ENCODE measurements around the gene JMJD1C. TPM values are rescaled to one million over a fixed set of nuclear protein-coding genes. Genes with fewer than 3 reads are reported as not detected.

JMJD1C gene
- total and polyA plus RNA-seq, 4 experiments from 2014 or later, result 22.8 to 115 (median 84.5) TPM

GRCh38 chr10:63221950-63222349 lies 243.8 kb downstream of the JMJD1C start:
- no peaks in the 10 kb centered on the region for H3K36me3 ChIP-seq (ENCODE audit: insufficient read depth, low read length)
- Mint-ChIP-seq H3K36me3 (peaks cover 3 to 11% of the 10 kb centered on the region in 2 donors), H3K9me3 (peaks cover 0 to 3% (median 0%) of the 10 kb centered on the region in 8 donors), H3K4me3 (peak overlapping the region in 6 of 8 donors; percentile 21 to 76 (median 57)), H3K4me1 (peaks cover 54 to 78% (median 63%) of the 10 kb centered on the region in 4 donors), H3K27me3 (no peaks in the 10 kb centered on the region), H3K27ac (peak overlapping the region; percentile 48 to 91 (median 89))
- peak overlapping the region; percentile 5 for H3K27ac ChIP-seq (ENCODE audit: low read depth, low read length)
- no peaks in the 10 kb centered on the region for H3K9me3 ChIP-seq (ENCODE audit: control insufficient read depth in 1 of 2, low read length in 2 of 2)
- intact Hi-C loops (cut with micrococcal nuclease), result no loop called here
- ChIA-PET POLR2A (ENCODE audit: partially characterized antibody) (no interaction called here), CTCF (ENCODE audit: partially characterized antibody) (interaction anchor here (1.1 kb wide), 1 partner anchor 55 kb away, joined by 3 read pairs; no protein-coding TSS in a partner anchor)
- H3K4me1 ChIP-seq (ENCODE audit: insufficient read depth, low read length), result peaks cover 75% of the 10 kb centered on the region
- peak in 1 of 5 donors; percentile 43 for DNase-seq
- no peaks in the 10 kb centered on the region for H3K27me3 ChIP-seq (ENCODE audit: insufficient read depth, low read length)
- no peak overlapping the region for H3K4me3 ChIP-seq (ENCODE audit: low read length in 2 of 2)

GRCh38 chr10:63219749-63220148 lies 246.0 kb downstream of the JMJD1C start:
- DNase-seq, result no peak
- peak overlapping the region in 6 of 8 donors; percentile 5 to 68 (median 50) for H3K4me3 Mint-ChIP-seq
- peaks cover 10% of the 10 kb centered on the region for H3K36me3 ChIP-seq (ENCODE audit: insufficient read depth, low read length)
- peak overlapping the region; percentile 2 to 88 (median 66) for H3K27ac Mint-ChIP-seq
- peaks cover 40 to 62% (median 51%) of the 10 kb centered on the region in 4 donors for H3K4me1 Mint-ChIP-seq
- H3K27ac ChIP-seq (ENCODE audit: low read depth, low read length), result no peak overlapping the region
- intact Hi-C loops (cut with micrococcal nuclease), result loop anchor here (5.0 to 10.0 kb wide), 3 partner anchors 135 to 243 kb away; no protein-coding TSS in a partner anchor
- peaks cover 0 to 3% (median 0%) of the 10 kb centered on the region in 8 donors for H3K9me3 Mint-ChIP-seq
- H3K27me3 Mint-ChIP-seq, result no peaks in the 10 kb centered on the region
- ChIA-PET POLR2A (ENCODE audit: partially characterized antibody) (interaction anchor here (1.0 to 1.2 kb wide), 2 partner anchors 8 to 49 kb away, joined by 3 read pairs; no protein-coding TSS in a partner anchor), CTCF (ENCODE audit: partially characterized antibody) (interaction anchor here (0.9 to 2.9 kb wide), 3 partner anchors 410 to 502 kb away, joined by 3 to 12 read pairs (median 6); no protein-coding TSS in a partner anchor)
- H3K9me3 ChIP-seq (ENCODE audit: control insufficient read depth in 1 of 2, low read length in 2 of 2), result no peaks in the 10 kb centered on the region
- H3K36me3 Mint-ChIP-seq, result peaks cover 6 to 15% of the 10 kb centered on the region in 2 donors
- peaks cover 57% of the 10 kb centered on the region for H3K4me1 ChIP-seq (ENCODE audit: insufficient read depth, low read length)
- H3K4me3 ChIP-seq (ENCODE audit: low read length in 2 of 2), result no peak overlapping the region
- no peaks in the 10 kb centered on the region for H3K27me3 ChIP-seq (ENCODE audit: insufficient read depth, low read length)

- peaks cover 41 to 61% (median 43%) of the 10 kb centered on the region in 4 donors for H3K4me1 Mint-ChIP-seq
- H3K27ac ChIP-seq (ENCODE audit: low read depth, low read length), result no peak overlapping the region
- H3K27ac Mint-ChIP-seq, result peak overlapping the region in 6 of 7 donors; percentile 25 to 81 (median 68)
Observed at GRCh38 chr10:63217120-63217605, 248.6 kb downstream of the JMJD1C start.

GRCh38 chr10:63214571-63214970 lies 251.2 kb downstream of the JMJD1C start:
- Histone ChIP-seq H3K36me3 (ENCODE audit: insufficient read depth, low read length) (peaks cover 34% of the 10 kb centered on the region), H3K27me3 (ENCODE audit: insufficient read depth, low read length) (no peaks in the 10 kb centered on the region), H3K4me1 (ENCODE audit: insufficient read depth, low read length) (peaks cover 28% of the 10 kb centered on the region), H3K4me3 (ENCODE audit: low read length in 2 of 2) (no peak overlapping the region), H3K27ac (ENCODE audit: low read depth, low read length) (no peak overlapping the region), H3K9me3 (ENCODE audit: control insufficient read depth in 1 of 2, low read length in 2 of 2) (no peaks in the 10 kb centered on the region)
- Mint-ChIP-seq H3K36me3 (peaks cover 43 to 49% of the 10 kb centered on the region in 2 donors), H3K9me3 (no peaks in the 10 kb centered on the region), H3K4me1 (peaks cover 33 to 51% (median 36%) of the 10 kb centered on the region in 4 donors), H3K27me3 (no peaks in the 10 kb centered on the region), H3K27ac (peak overlapping the region in 4 of 7 donors; percentile 14 to 62 (median 38)), H3K4me3 (no peak overlapping the region)
- DNase-seq, result no peak
- POLR2A ChIA-PET (ENCODE audit: partially characterized antibody), result interaction anchor here (0.6 kb wide), 1 partner anchor 407 kb away, joined by 3 read pairs; no protein-coding TSS in a partner anchor
- intact Hi-C loops (cut with micrococcal nuclease), result loop anchor here (10.0 kb wide), 1 partner anchor 140 kb away; no protein-coding TSS in a partner anchor
- CTCF ChIA-PET (ENCODE audit: partially characterized antibody), result interaction anchor here (1.6 to 3.7 kb wide), 4 partner anchors 48 to 506 kb away, joined by 8 to 86 read pairs (median 10); no protein-coding TSS in a partner anchor

More at GRCh38 chr10:63217120-63217605, 248.6 kb downstream of the JMJD1C start:
- Mint-ChIP-seq H3K9me3 (peaks cover 0 to 3% (median 0%) of the 10 kb centered on the region in 8 donors), H3K36me3 (peaks cover 22 to 30% of the 10 kb centered on the region in 2 donors), H3K4me3 (peak overlapping the region in 4 of 8 donors; percentile 3 to 61 (median 24)), H3K27me3 (no peaks in the 10 kb centered on the region)
- Histone ChIP-seq H3K4me1 (ENCODE audit: insufficient read depth, low read length) (peaks cover 50% of the 10 kb centered on the region), H3K36me3 (ENCODE audit: insufficient read depth, low read length) (peaks cover 29% of the 10 kb centered on the region), H3K4me3 (ENCODE audit: low read length in 2 of 2) (no peak overlapping the region), H3K9me3 (ENCODE audit: control insufficient read depth in 1 of 2, low read length in 2 of 2) (no peaks in the 10 kb centered on the region), H3K27me3 (ENCODE audit: insufficient read depth, low read length) (no peaks in the 10 kb centered on the region)
- DNase-seq, result peak in 4 of 5 donors; percentile 60 to 68 (median 64)
- intact Hi-C loops (cut with micrococcal nuclease), result loop anchor here (1.0 to 10.0 kb wide), 7 partner anchors 52 to 503 kb away; no protein-coding TSS in a partner anchor
- CTCF ChIA-PET (ENCODE audit: partially characterized antibody), result interaction anchor here (0.8 to 3.7 kb wide), 25 partner anchors 8 to 504 kb away, joined by 3 to 86 read pairs (median 4); partner anchors contain the start of gene JMJD1C
- POLR2A ChIA-PET (ENCODE audit: partially characterized antibody), result interaction anchor here (0.6 to 2.4 kb wide), 8 partner anchors 10 to 503 kb away, joined by 3 to 12 read pairs (median 4); partner anchors contain the start of gene REEP3

GRCh38 chr10:63213489-63213888 lies 252.3 kb downstream of the JMJD1C start:
- Histone ChIP-seq H3K4me1 (ENCODE audit: insufficient read depth, low read length) (peaks cover 18% of the 10 kb centered on the region), H3K27ac (ENCODE audit: low read depth, low read length) (no peak overlapping the region), H3K27me3 (ENCODE audit: insufficient read depth, low read length) (no peaks in the 10 kb centered on the region), H3K9me3 (ENCODE audit: control insufficient read depth in 1 of 2, low read length in 2 of 2) (no peaks in the 10 kb centered on the region), H3K36me3 (ENCODE audit: insufficient read depth, low read length) (peaks cover 36% of the 10 kb centered on the region), H3K4me3 (ENCODE audit: low read length in 2 of 2) (no peak overlapping the region)
- peaks cover 45 to 52% of the 10 kb centered on the region in 2 donors for H3K36me3 Mint-ChIP-seq
- no peak for DNase-seq
- intact Hi-C loops (cut with micrococcal nuclease), result loop anchor here (10.0 kb wide), 1 partner anchor 141 kb away; no protein-coding TSS in a partner anchor
- ChIA-PET POLR2A (ENCODE audit: partially characterized antibody) (interaction anchor here (1.0 kb wide), 2 partner anchors 55 to 73 kb away, joined by 3 to 6 read pairs; no protein-coding TSS in a partner anchor), CTCF (ENCODE audit: partially characterized antibody) (interaction anchor here (0.9 to 2.2 kb wide), 4 partner anchors 13 to 507 kb away, joined by 3 to 12 read pairs (median 8); no protein-coding TSS in a partner anchor)
- H3K27me3 Mint-ChIP-seq, result no peaks in the 10 kb centered on the region
- peak overlapping the region in 4 of 7 donors; percentile 26 to 77 (median 62) for H3K27ac Mint-ChIP-seq
- H3K4me1 Mint-ChIP-seq, result peaks cover 27 to 42% (median 29%) of the 10 kb centered on the region in 4 donors
- no peaks in the 10 kb centered on the region for H3K9me3 Mint-ChIP-seq
- H3K4me3 Mint-ChIP-seq, result no peak overlapping the region

- Histone ChIP-seq H3K4me1 (ENCODE audit: insufficient read depth, low read length) (peaks cover 28% of the 10 kb centered on the region), H3K27me3 (ENCODE audit: insufficient read depth, low read length) (no peaks in the 10 kb centered on the region), H3K4me3 (ENCODE audit: low read length in 2 of 2) (no peak overlapping the region), H3K9me3 (ENCODE audit: control insufficient read depth in 1 of 2, low read length in 2 of 2) (no peaks in the 10 kb centered on the region), H3K27ac (ENCODE audit: low read depth, low read length) (no peak overlapping the region), H3K36me3 (ENCODE audit: insufficient read depth, low read length) (peaks cover 36% of the 10 kb centered on the region)
- no peak overlapping the region for H3K4me3 Mint-ChIP-seq
- peaks cover 38 to 56% (median 46%) of the 10 kb centered on the region in 4 donors for H3K4me1 Mint-ChIP-seq
- intact Hi-C loops (cut with micrococcal nuclease), result loop anchor here (10.0 kb wide), 1 partner anchor 144 kb away; no protein-coding TSS in a partner anchor
- H3K9me3 Mint-ChIP-seq, result no peaks in the 10 kb centered on the region
- H3K27me3 Mint-ChIP-seq, result no peaks in the 10 kb centered on the region
- POLR2A ChIA-PET (ENCODE audit: partially characterized antibody), result no interaction called here
- peaks cover 55 to 65% of the 10 kb centered on the region in 2 donors for H3K36me3 Mint-ChIP-seq
- CTCF ChIA-PET (ENCODE audit: partially characterized antibody), result interaction anchor here (1.2 to 1.3 kb wide), 3 partner anchors 14 to 510 kb away, joined by 3 to 4 read pairs (median 4); no protein-coding TSS in a partner anchor
- peak overlapping the region in 3 of 7 donors; percentile 31 to 61 (median 56) for H3K27ac Mint-ChIP-seq
- DNase-seq, result no peak
Observed at GRCh38 chr10:63210611-63211196, 255.1 kb downstream of the JMJD1C start.

Measured in CD4-positive, alpha-beta memory T cell (primary cell).